Sigmoid colon (tissue), 4 donors: Measurements from ENCODE around the gene NOSIP.

ENCODE experiments used
- CTCF ChIP-seq, 4 experiments: fragments of 450-650 bp in 3 of 4; fragments of 200-600 bp in 1 of 4; IDR thresholded peaks; one replicate each; pipeline ENCODE4 v1.5.1; 2016 to 2019; ENCODE audit warnings: antibody characterized with exemption in 4 of 4, mild to moderate bottlenecking in 3 of 4, moderate library complexity in 2 of 4
- EP300 ChIP-seq, 4 donors: sonication (generic); formaldehyde crosslinking; IDR thresholded peaks; one replicate each; pipeline ENCODE4 v1.6.1; 2017; ENCODE audit warnings: antibody characterized with exemption in 4 of 4
- POLR2A ChIP-seq, 2 donors: fragments of 450-650 bp; IDR thresholded peaks; one replicate each; pipeline ENCODE4 v1.6.1; 2016; ENCODE audit warnings: antibody characterized with exemption in 2 of 2, mild to moderate bottlenecking in 2 of 2, moderate library complexity in 2 of 2
- POLR2AphosphoS5 ChIP-seq, 4 donors: sonication (generic); formaldehyde crosslinking; IDR thresholded peaks; one replicate each; pipeline ENCODE4 v1.6.1; 2017; ENCODE audit warnings: antibody characterized with exemption in 4 of 4

GRCh38 chr19:49573425-49573824, 6.9 kb downstream of the NOSIP start:
- TF ChIP-seq CTCF (IDR thresholded peaks at IDR 0.05): no peak
- TF ChIP-seq POLR2A (IDR thresholded peaks at IDR 0.05): no peak
- no peak for TF ChIP-seq POLR2AphosphoS5 (IDR thresholded peaks at IDR 0.05)
- TF ChIP-seq EP300 (IDR thresholded peaks at IDR 0.05): no peak
